Ovary (tissue), 3 donors: ENCODE results near the gene UNC13A.

Source experiments
- EP300 ChIP-seq: sonication (generic); formaldehyde crosslinking; IDR thresholded peaks from one replicate; pipeline ENCODE4 v1.6.1; 2017; ENCODE audit warnings: antibody characterized with exemption
- POLR2A ChIP-seq: fragments of 450-650 bp; IDR thresholded peaks from one replicate; pipeline ENCODE4 v1.6.1; 2017; ENCODE audit warnings: antibody characterized with exemption, mild to moderate bottlenecking, moderate library complexity
- TF ChIP-seq, protein P1 (sequence below), 3 donors: fragments of 450-650 bp in 2 of 3; fragments of 200-600 bp in 1 of 3; IDR thresholded peaks; one replicate each; pipeline versions ENCODE4 v1.5.1 to v1.8.0; 2016 to 2022; ENCODE audit warnings: antibody characterized with exemption in 3 of 3, mild to moderate bottlenecking in 1 of 3
- donor health status: DM: no; HTN: no; CAD: no.

- TF ChIP-seq, protein P1, sequence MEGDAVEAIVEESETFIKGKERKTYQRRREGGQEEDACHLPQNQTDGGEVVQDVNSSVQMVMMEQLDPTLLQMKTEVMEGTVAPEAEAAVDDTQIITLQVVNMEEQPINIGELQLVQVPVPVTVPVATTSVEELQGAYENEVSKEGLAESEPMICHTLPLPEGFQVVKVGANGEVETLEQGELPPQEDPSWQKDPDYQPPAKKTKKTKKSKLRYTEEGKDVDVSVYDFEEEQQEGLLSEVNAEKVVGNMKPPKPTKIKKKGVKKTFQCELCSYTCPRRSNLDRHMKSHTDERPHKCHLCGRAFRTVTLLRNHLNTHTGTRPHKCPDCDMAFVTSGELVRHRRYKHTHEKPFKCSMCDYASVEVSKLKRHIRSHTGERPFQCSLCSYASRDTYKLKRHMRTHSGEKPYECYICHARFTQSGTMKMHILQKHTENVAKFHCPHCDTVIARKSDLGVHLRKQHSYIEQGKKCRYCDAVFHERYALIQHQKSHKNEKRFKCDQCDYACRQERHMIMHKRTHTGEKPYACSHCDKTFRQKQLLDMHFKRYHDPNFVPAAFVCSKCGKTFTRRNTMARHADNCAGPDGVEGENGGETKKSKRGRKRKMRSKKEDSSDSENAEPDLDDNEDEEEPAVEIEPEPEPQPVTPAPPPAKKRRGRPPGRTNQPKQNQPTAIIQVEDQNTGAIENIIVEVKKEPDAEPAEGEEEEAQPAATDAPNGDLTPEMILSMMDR (IDR thresholded peaks at IDR 0.05) = no peak
- TF ChIP-seq EP300 (no peak), POLR2A (no peak)
These were observed 39.0 kb upstream of the UNC13A start for GRCh38 chr19:17726964-17727773.
